Uterus (tissue), 4 donors: Measurements from ENCODE around the gene MMP21. TPM values are rescaled to one million over a fixed set of nuclear protein-coding genes. Genes with fewer than 3 reads are reported as not detected.

Source experiments
- DNase-seq, 2 donors: peaks; one replicate each; pipeline ENCODE4 v3.0.0-alpha.2; 2019 to 2020
- H3K27ac ChIP-seq, 2 donors: fragments of 200-600 bp; sonication (generic); 1 replicate in 1 of 2; 2 replicates in 1 of 2; pipeline ENCODE4 v1.5.1; 2016 to 2018
- H3K27me3 ChIP-seq, 2 donors: fragments of 200-600 bp; sonication (generic); one replicate each; pipeline ENCODE4 v1.5.1; 2018 to 2019; ENCODE audit warnings: control low read depth in 1 of 2
- H3K36me3 ChIP-seq, 2 donors: fragments of 200-600 bp; sonication (generic); one replicate each; pipeline ENCODE4 v1.5.1; 2019; ENCODE audit warnings: control low read depth in 1 of 2
- H3K4me1 ChIP-seq, 2 donors: fragments of 200-600 bp; sonication (generic); one replicate each; pipeline ENCODE4 v1.5.1; 2018 to 2019; ENCODE audit warnings: control low read depth in 1 of 2
- H3K4me3 ChIP-seq, 2 donors: fragments of 200-600 bp; sonication (generic); 1 replicate in 1 of 2; 2 replicates in 1 of 2; pipeline ENCODE4 v1.5.1; 2018 to 2019; ENCODE audit warnings: mild to moderate bottlenecking in 1 of 2
- H3K9me3 ChIP-seq, 2 donors: fragments of 200-600 bp; sonication (generic); one replicate each; pipeline ENCODE4 v1.5.1; 2019; ENCODE audit warnings: control low read depth in 1 of 2
- POLR2A ChIP-seq, 2 donors: fragments of 450-650 bp; IDR thresholded peaks; one replicate each; pipeline ENCODE4 v1.6.1; 2016; ENCODE audit warnings: antibody characterized with exemption in 2 of 2, mild to moderate bottlenecking in 1 of 2, moderate library complexity in 1 of 2
- intact Hi-C: fragments of 100-400 bp; cut with DNase I; formaldehyde crosslinking; loops from one replicate; pipeline ENCODE4 v1.15.1; 2023; ENCODE audit warnings: low total_unique reads
- total RNA-seq, 4 donors: library from RNA; depleted of rRNA in 3 of 4; stranded (reverse); fragments of >200 nt in 3 of 4; gene quantifications; one replicate each; pipeline versions ENCODE4 v1.1.0 to v1.2.4, GENCODE V29; 2014 to 2023
- TF ChIP-seq, protein P1 (sequence below), 4 experiments: fragments of 200-600 bp in 2 of 4; fragments of 450-650 bp in 2 of 4; sonication (generic) in 2 of 4; IDR thresholded peaks; one replicate each; pipeline ENCODE4 v1.5.1; 2016 to 2019; ENCODE audit warnings: antibody characterized with exemption in 4 of 4, mild to moderate bottlenecking in 2 of 4, moderate library complexity in 1 of 4
- donor health status: DM: yes; HTN: yes; CAD: no.

The MMP21 gene
- total RNA-seq, 4 donors from 2014 or later = 0.21 to 0.48 TPM; not detected in 2

- H3K4me3 ChIP-seq = no peak overlapping the region
- no peaks in the 10 kb centered on the region for H3K36me3 ChIP-seq
- H3K27me3 ChIP-seq = no peaks in the 10 kb centered on the region
- no peak overlapping the region for H3K27ac ChIP-seq
- H3K9me3 ChIP-seq = no peaks in the 10 kb centered on the region
- no peaks in the 10 kb centered on the region for H3K4me1 ChIP-seq
- intact Hi-C loops = no loop called here
- TF ChIP-seq, protein P1, sequence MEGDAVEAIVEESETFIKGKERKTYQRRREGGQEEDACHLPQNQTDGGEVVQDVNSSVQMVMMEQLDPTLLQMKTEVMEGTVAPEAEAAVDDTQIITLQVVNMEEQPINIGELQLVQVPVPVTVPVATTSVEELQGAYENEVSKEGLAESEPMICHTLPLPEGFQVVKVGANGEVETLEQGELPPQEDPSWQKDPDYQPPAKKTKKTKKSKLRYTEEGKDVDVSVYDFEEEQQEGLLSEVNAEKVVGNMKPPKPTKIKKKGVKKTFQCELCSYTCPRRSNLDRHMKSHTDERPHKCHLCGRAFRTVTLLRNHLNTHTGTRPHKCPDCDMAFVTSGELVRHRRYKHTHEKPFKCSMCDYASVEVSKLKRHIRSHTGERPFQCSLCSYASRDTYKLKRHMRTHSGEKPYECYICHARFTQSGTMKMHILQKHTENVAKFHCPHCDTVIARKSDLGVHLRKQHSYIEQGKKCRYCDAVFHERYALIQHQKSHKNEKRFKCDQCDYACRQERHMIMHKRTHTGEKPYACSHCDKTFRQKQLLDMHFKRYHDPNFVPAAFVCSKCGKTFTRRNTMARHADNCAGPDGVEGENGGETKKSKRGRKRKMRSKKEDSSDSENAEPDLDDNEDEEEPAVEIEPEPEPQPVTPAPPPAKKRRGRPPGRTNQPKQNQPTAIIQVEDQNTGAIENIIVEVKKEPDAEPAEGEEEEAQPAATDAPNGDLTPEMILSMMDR (IDR thresholded peaks at IDR 0.05) = no peak
- TF ChIP-seq POLR2A (IDR thresholded peaks at IDR 0.05) = no peak
- no peak for DNase-seq
These were observed 35.6 kb upstream of the MMP21 start for GRCh38 chr10:125811251-125811650.

GRCh38 chr10:125808047-125808446 lies 32.4 kb upstream of the MMP21 start:
- DNase-seq = no peak
- no peak overlapping the region for H3K27ac ChIP-seq
- no peaks in the 10 kb centered on the region for H3K4me1 ChIP-seq
- no peaks in the 10 kb centered on the region for H3K9me3 ChIP-seq
- no peaks in the 10 kb centered on the region for H3K27me3 ChIP-seq
- no peak for TF ChIP-seq POLR2A (IDR thresholded peaks at IDR 0.05)
- TF ChIP-seq, protein P1 (IDR thresholded peaks at IDR 0.05) = no peak
- intact Hi-C loops = no loop called here
- no peak overlapping the region for H3K4me3 ChIP-seq
- H3K36me3 ChIP-seq = no peaks in the 10 kb centered on the region

DNA sequence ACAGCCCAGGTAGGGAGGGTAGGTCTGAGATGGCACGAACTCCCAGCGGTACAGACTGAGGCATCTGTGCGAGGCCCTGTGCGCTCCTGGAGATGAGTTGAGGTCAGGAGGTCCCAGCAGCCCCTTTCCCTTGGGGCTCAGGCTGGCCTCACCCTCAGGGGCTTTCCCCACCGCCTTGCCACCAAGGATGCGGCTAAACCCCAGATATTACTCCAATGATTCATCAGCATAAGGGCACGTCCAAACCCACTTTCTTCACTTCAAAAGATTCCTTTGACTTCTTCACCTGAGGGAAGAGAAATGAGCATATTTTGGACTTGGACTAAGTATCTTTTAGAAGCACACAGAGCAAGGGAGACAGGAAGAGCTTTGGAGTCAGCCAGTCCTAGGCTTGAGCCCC lies 27.1 kb upstream of the MMP21 start:
- no peak overlapping the region for H3K27ac ChIP-seq
- H3K9me3 ChIP-seq = no peaks in the 10 kb centered on the region
- no peaks in the 10 kb centered on the region for H3K4me1 ChIP-seq
- DNase-seq = no peak
- no peaks in the 10 kb centered on the region for H3K27me3 ChIP-seq
- H3K36me3 ChIP-seq = no peaks in the 10 kb centered on the region
- TF ChIP-seq, protein P1 (IDR thresholded peaks at IDR 0.05) = no peak
- no peak for TF ChIP-seq POLR2A (IDR thresholded peaks at IDR 0.05)
- no peak overlapping the region for H3K4me3 ChIP-seq
- intact Hi-C loops = no loop called here

GRCh38 chr10:125802131-125802530 lies 26.5 kb upstream of the MMP21 start:
- no peak overlapping the region for H3K4me3 ChIP-seq
- H3K27me3 ChIP-seq = no peaks in the 10 kb centered on the region
- intact Hi-C loops = no loop called here
- H3K4me1 ChIP-seq = no peaks in the 10 kb centered on the region
- no peaks in the 10 kb centered on the region for H3K9me3 ChIP-seq
- H3K27ac ChIP-seq = no peak overlapping the region
- TF ChIP-seq, protein P1 (IDR thresholded peaks at IDR 0.05) = no peak
- no peak for TF ChIP-seq POLR2A (IDR thresholded peaks at IDR 0.05)
- H3K36me3 ChIP-seq = no peaks in the 10 kb centered on the region
- DNase-seq = no peak

DNA sequence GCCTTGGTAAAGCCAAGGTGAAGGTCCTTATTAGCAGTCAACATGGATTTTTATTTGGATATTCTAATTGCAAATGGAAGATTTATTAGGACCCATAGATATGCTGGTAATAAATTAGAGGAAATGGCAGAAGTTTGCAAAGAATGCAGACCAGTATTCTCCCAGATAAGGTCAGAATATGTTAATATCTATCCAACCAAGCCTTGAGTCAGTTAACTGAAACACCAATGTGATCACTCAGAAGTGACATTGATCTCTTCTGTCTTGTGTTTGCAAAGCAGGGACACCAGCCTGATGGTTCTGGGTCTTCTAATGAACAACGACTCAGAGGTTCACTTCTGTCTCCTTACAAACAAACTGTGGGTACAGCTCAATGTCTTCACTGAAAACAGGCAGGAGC lies 26.0 kb upstream of the MMP21 start:
- H3K4me1 ChIP-seq = no peaks in the 10 kb centered on the region
- H3K4me3 ChIP-seq = no peak overlapping the region
- no peak for DNase-seq
- intact Hi-C loops = no loop called here
- no peaks in the 10 kb centered on the region for H3K27me3 ChIP-seq
- TF ChIP-seq, protein P1 (IDR thresholded peaks at IDR 0.05) = no peak
- TF ChIP-seq POLR2A (IDR thresholded peaks at IDR 0.05) = no peak
- H3K27ac ChIP-seq = no peak overlapping the region
- no peaks in the 10 kb centered on the region for H3K9me3 ChIP-seq
- H3K36me3 ChIP-seq = no peaks in the 10 kb centered on the region
